GM23248 (cell line): Measurements from ENCODE around the gene KIF4A.

Experiments
- EZH2 ChIP-seq: fragments of 200-600 bp; sonication (generic); IDR thresholded peaks from 2 replicates; pipeline ENCODE4 v1.6.1; 2018; ENCODE audit warnings: antibody characterized with exemption, mild to moderate bottlenecking; ENCODE audit not compliant: insufficient read depth, poor library complexity, severe bottlenecking
- EZH2phosphoT487 ChIP-seq: fragments of 200-600 bp; sonication (generic); IDR thresholded peaks from 2 replicates; pipeline ENCODE4 v1.6.1; 2018; ENCODE audit warnings: antibody characterized with exemption, moderate library complexity, mild to moderate bottlenecking, low read depth; ENCODE audit not compliant: insufficient read depth

GRCh38 chrX:70444946-70445656 is 155.2 kb downstream of the KIF4A start:
- TF ChIP-seq EZH2 (no peak), EZH2phosphoT487 (no peak)
